ENCODE measurements around the gene SYCP2L.

- TF ChIP-seq CTCF (IDR thresholded peaks at IDR 0.05; ENCODE audit: low read length) (no peak), EZH2 (optimal IDR thresholded peaks at IDR 0.05; ENCODE audit: low read depth, low read length) (no peak)
These were observed 9.0 kb upstream of the SYCP2L start for GRCh38 chr6:10877871-10878270.

Data from MM.1S (cell line).